Transverse colon (tissue), 4 donors: ENCODE data around the gene TMEM269. TPM values are rescaled to one million over a fixed set of nuclear protein-coding genes. Genes with fewer than 3 reads are reported as not detected.

ENCODE experiments used
- DNase-seq: peaks from one replicate; pipeline ENCODE4 v3.0.0-alpha.2; 2019
- H3K27ac ChIP-seq, 4 donors: fragments of 200-600 bp; sonication (generic); 2 replicates each; pipeline ENCODE4 v1.5.1; 2016 to 2018; ENCODE audit warnings: inconsistent platforms in 4 of 4
- H3K27me3 ChIP-seq: fragments of 200-600 bp; sonication (generic); 2 replicates; pipeline ENCODE4 v1.5.1; 2017; ENCODE audit warnings: inconsistent platforms
- H3K36me3 ChIP-seq, 4 donors: fragments of 200-600 bp; sonication (generic); 2 replicates each; pipeline ENCODE4 v1.5.1; 2017 to 2019; ENCODE audit warnings: inconsistent platforms in 4 of 4
- H3K4me1 ChIP-seq, 4 donors: fragments of 200-600 bp; sonication (generic); 2 replicates each; pipeline ENCODE4 v1.5.1; 2017 to 2020; ENCODE audit warnings: inconsistent platforms in 4 of 4
- H3K4me3 ChIP-seq, 4 donors: fragments of 200-600 bp; sonication (generic); 1 replicate in 1 of 4; 2 replicates in 3 of 4; pipeline versions ENCODE4 v1.5.1 to v1.6.1; 2017 to 2019; ENCODE audit warnings: inconsistent platforms in 4 of 4
- H3K9me3 ChIP-seq, 2 donors: fragments of 200-600 bp; sonication (generic); 2 replicates each; pipeline ENCODE4 v1.5.1; 2017 to 2019; ENCODE audit warnings: inconsistent platforms in 2 of 2
- EP300 ChIP-seq: sonication (generic); formaldehyde crosslinking; IDR thresholded peaks from one replicate; pipeline ENCODE4 v1.6.1; 2017; ENCODE audit warnings: antibody characterized with exemption, low read depth
- POLR2A ChIP-seq: fragments of 450-650 bp; IDR thresholded peaks from one replicate; pipeline ENCODE4 v1.6.1; 2016; ENCODE audit warnings: antibody characterized with exemption, mild to moderate bottlenecking, moderate library complexity
- POLR2AphosphoS5 ChIP-seq, 3 donors: sonication (generic); formaldehyde crosslinking; IDR thresholded peaks; one replicate each; pipeline ENCODE4 v1.6.1; 2016; ENCODE audit warnings: antibody characterized with exemption in 3 of 3
- WGBS, 2 donors: methylation state at CpG; one replicate each; pipeline ENCODE4 v1.1.5; 2018; ENCODE audit warnings: low coverage in 1 of 2; 5-methylcytosine and 5-hydroxymethylcytosine counted together
- in situ Hi-C, 4 donors: fragments of 200-750 bp; cut with MboI; loops; one replicate each; pipeline versions ENCODE4 v1.15.0 to v1.15.1; 2017; ENCODE audit warnings: low sequenced_read_pairs in 3 of 4, low pct_ligation_motif_present in 1 of 4, low pct_unique_long_range_greater_than_20kb in 1 of 4
- intact Hi-C: fragments of 100-400 bp; cut with DNase I; formaldehyde crosslinking; loops from one replicate; pipeline ENCODE4 v1.15.1; 2023; ENCODE audit warnings: low total_unique reads
- total RNA-seq, 4 donors: library from RNA; depleted of rRNA; stranded (reverse); fragments of >200 nt; gene quantifications; one replicate each; pipeline ENCODE4 v1.1.0, GENCODE V29; 2016
- TF ChIP-seq, protein P1 (sequence below), 5 experiments: fragments of 200-600 bp in 3 of 5; fragments of 450-650 bp in 2 of 5; sonication (generic) in 3 of 5; IDR thresholded peaks; 1 replicate in 2 of 5; 2 replicates in 3 of 5; pipeline ENCODE4 v1.5.1; 2016 to 2017; ENCODE audit warnings: antibody characterized with exemption in 5 of 5, inconsistent platforms in 3 of 5, mild to moderate bottlenecking in 2 of 5, moderate library complexity in 1 of 5

Gene TMEM269
- total RNA-seq, 4 donors from 2014 or later, result 0.37 TPM; not detected in 3

GRCh38 chr1:42742617-42743316 lies 42.0 kb upstream of the TMEM269 start:
- WGBS, 2 donors, result 84 to 89% methylated on average over 5 to 9 of the region's 9 CpGs
- no peaks in the 10 kb centered on the region for H3K27me3 ChIP-seq
- H3K36me3 ChIP-seq, result no peaks in the 10 kb centered on the region
- H3K4me3 ChIP-seq, result no peak overlapping the region
- no peaks in the 10 kb centered on the region for H3K9me3 ChIP-seq
- no peak for DNase-seq
- H3K27ac ChIP-seq, result no peak overlapping the region
- in situ Hi-C loops (loop anchor here in 2 of 4 donors (10.0 to 25.0 kb wide), 3 partner anchors 168 to 605 kb away; partner anchors contain the start of gene FOXJ3 (in 1 of the 2)), intact Hi-C loops (loop anchor here (10.0 kb wide), 1 partner anchor 48 kb away; no protein-coding TSS in a partner anchor)
- no peak for TF ChIP-seq POLR2A
- TF ChIP-seq EP300, result no peak
- TF ChIP-seq, protein P1, sequence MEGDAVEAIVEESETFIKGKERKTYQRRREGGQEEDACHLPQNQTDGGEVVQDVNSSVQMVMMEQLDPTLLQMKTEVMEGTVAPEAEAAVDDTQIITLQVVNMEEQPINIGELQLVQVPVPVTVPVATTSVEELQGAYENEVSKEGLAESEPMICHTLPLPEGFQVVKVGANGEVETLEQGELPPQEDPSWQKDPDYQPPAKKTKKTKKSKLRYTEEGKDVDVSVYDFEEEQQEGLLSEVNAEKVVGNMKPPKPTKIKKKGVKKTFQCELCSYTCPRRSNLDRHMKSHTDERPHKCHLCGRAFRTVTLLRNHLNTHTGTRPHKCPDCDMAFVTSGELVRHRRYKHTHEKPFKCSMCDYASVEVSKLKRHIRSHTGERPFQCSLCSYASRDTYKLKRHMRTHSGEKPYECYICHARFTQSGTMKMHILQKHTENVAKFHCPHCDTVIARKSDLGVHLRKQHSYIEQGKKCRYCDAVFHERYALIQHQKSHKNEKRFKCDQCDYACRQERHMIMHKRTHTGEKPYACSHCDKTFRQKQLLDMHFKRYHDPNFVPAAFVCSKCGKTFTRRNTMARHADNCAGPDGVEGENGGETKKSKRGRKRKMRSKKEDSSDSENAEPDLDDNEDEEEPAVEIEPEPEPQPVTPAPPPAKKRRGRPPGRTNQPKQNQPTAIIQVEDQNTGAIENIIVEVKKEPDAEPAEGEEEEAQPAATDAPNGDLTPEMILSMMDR (IDR thresholded peaks at IDR 0.05), result no peak
- TF ChIP-seq POLR2AphosphoS5 (IDR thresholded peaks at IDR 0.05), result no peak
- peaks cover 0 to 8% (median 0%) of the 10 kb centered on the region in 4 donors for H3K4me1 ChIP-seq

DNA sequence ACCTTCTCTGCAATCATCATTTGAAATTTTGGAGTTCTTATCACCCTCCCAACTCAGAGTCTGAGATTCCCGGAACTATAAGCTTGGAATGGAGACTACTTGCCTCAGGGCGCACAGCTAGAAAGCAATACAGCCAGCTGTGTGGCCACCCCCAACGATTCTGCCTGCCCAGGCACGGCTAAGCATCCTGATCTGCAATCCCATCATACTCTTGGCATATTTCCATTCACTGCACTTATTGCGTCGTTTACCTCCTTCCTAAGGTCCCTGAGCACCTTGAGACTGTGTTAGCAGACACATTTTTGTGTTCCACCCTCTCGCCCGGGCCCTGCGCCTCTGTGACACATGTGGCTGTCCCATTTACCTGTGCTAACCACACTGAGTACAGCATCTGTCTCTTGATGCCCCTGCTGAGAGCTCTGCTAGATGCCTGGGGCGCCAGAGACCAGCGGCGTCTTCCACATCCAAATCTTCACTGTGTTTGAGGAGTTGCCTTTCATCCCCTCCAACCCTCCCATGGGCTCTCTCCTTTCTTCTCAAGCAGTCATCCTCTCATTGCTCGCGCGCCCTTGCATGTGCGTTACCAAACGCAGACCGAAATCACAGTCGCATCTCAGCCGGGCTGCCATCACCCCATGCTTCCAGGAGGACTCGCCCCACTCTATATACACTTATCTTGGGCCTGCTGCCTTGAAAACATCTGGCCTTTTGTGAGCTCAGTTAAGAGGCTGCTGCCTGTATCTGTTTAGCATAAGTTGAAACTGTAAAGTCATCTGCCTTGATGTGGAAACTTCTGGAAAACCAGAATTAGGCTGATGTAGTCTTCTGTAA lies 41.3 kb upstream of the TMEM269 start:
- TF ChIP-seq POLR2A (no peak), EP300 (no peak)
- WGBS, 2 donors, result 77 to 92% methylated on average over 5 to 21 of the region's 21 CpGs
- Histone ChIP-seq H3K27me3 (no peaks in the 10 kb centered on the region), H3K36me3 (no peaks in the 10 kb centered on the region), H3K4me3 (no peak overlapping the region), H3K9me3 (no peaks in the 10 kb centered on the region), H3K27ac (no peak overlapping the region), H3K4me1 (peaks cover 0 to 8% (median 0%) of the 10 kb centered on the region in 4 donors)
- intact Hi-C loops (loop anchor here (10.0 kb wide), 1 partner anchor 49 kb away; no protein-coding TSS in a partner anchor), in situ Hi-C loops (loop anchor here in 2 of 4 donors (10.0 to 25.0 kb wide), 3 partner anchors 169 to 606 kb away; partner anchors contain the start of gene FOXJ3 (in 1 of the 2))
- DNase-seq, result no peak

- H3K27ac ChIP-seq, result no peak overlapping the region
- WGBS, 2 donors, result 93% methylated on average over 9 of the region's 9 CpGs; no CpG with 5 or more reads in 1 of the 2 donors
Observed at GRCh38 chr1:42744148-42744413, 40.7 kb upstream of the TMEM269 start.

GRCh38 chr1:42745851-42746250 lies 38.9 kb upstream of the TMEM269 start:
- TF ChIP-seq, protein P1 (IDR thresholded peaks at IDR 0.05), result no peak
- TF ChIP-seq EP300 (no peak), POLR2A (no peak), POLR2AphosphoS5 (IDR thresholded peaks at IDR 0.05) (no peak)
- intact Hi-C loops, result loop anchor here (10.0 kb wide), 1 partner anchor 51 kb away; no protein-coding TSS in a partner anchor
- Histone ChIP-seq H3K9me3 (no peaks in the 10 kb centered on the region), H3K27ac (no peak overlapping the region), H3K27me3 (no peaks in the 10 kb centered on the region), H3K36me3 (peaks cover 0 to 7% (median 0%) of the 10 kb centered on the region in 4 donors), H3K4me3 (no peak overlapping the region), H3K4me1 (no peaks in the 10 kb centered on the region)
- in situ Hi-C loops, result loop anchor here in 3 of 4 donors (5.0 to 25.0 kb wide), 5 partner anchors 159 to 609 kb away; partner anchors contain the start of gene FOXJ3 (in 1 of the 3)
- no peak for DNase-seq
- 68 to 100% methylated on average over 2 to 8 of the region's 8 CpGs for WGBS, 2 donors

More at GRCh38 chr1:42744148-42744413, 40.7 kb upstream of the TMEM269 start:
- Histone ChIP-seq H3K27me3 (no peaks in the 10 kb centered on the region), H3K4me1 (peaks cover 0 to 8% (median 0%) of the 10 kb centered on the region in 4 donors), H3K4me3 (no peak overlapping the region), H3K9me3 (no peaks in the 10 kb centered on the region), H3K36me3 (no peaks in the 10 kb centered on the region)
- intact Hi-C loops, result loop anchor here (10.0 kb wide), 1 partner anchor 49 kb away; no protein-coding TSS in a partner anchor
- in situ Hi-C loops, result loop anchor here in 2 of 4 donors (10.0 to 25.0 kb wide), 3 partner anchors 169 to 607 kb away; partner anchors contain the start of gene FOXJ3 (in 1 of the 2)
- DNase-seq, result no peak
- TF ChIP-seq, protein P1 (IDR thresholded peaks at IDR 0.05), result no peak
- TF ChIP-seq POLR2A, result no peak
- TF ChIP-seq POLR2AphosphoS5 (IDR thresholded peaks at IDR 0.05), result no peak
- no peak for TF ChIP-seq EP300
